MCF 10A (cell line): ENCODE data around the gene ACAP3. TPM values are rescaled to one million over a fixed set of nuclear protein-coding genes. Genes with fewer than 3 reads are reported as not detected.

Source experiments
- BruUV-seq: library from RNA; stranded (reverse); fragments of 400-500 nt; replicated peaks from 2 replicates; lab custom pipeline; 2021; lab: Mats Ljungman, UMichigan
- CTCF ChIA-PET: fragments of 300-600 bp; sonication (Branson Sonifier 250); formaldehyde crosslinking; extraction: SDS; loops from one replicate; lab custom pipeline; 2021; ENCODE audit warnings: antibody characterized with exemption, inconsistent platforms; lab: Yijun Ruan, JAX
- POLR2A ChIA-PET: fragments of 300-600, 350-650 bp; sonication (Branson Sonifier 250); formaldehyde crosslinking; extraction: SDS; loops from one replicate; lab custom pipeline; 2020; ENCODE audit warnings: antibody characterized with exemption, inconsistent platforms; lab: Yijun Ruan, JAX
- DNase-seq: peaks from one replicate; pipeline ENCODE4 v3.0.0-alpha.2; 2018; ENCODE audit not compliant: unreplicated experiment
- H3K27ac Mint-ChIP-seq: one replicate; pipeline ENCODE4 v1.8.0; 2022; ENCODE audit warnings: mild to moderate bottlenecking, low read depth, mixed read lengths; ENCODE audit not compliant: unreplicated experiment
- H3K27me3 Mint-ChIP-seq: one replicate; pipeline ENCODE4 v1.8.0; 2022; ENCODE audit warnings: mixed read lengths; ENCODE audit not compliant: insufficient read depth, unreplicated experiment
- H3K36me3 Mint-ChIP-seq: one replicate; pipeline ENCODE4 v1.8.0; 2022; ENCODE audit warnings: mild to moderate bottlenecking, moderate library complexity, mixed read lengths; ENCODE audit not compliant: insufficient read depth, unreplicated experiment
- H3K4me1 Mint-ChIP-seq: one replicate; pipeline ENCODE4 v1.8.0; 2022; ENCODE audit warnings: mixed read lengths; ENCODE audit not compliant: insufficient read depth, unreplicated experiment
- H3K4me3 Mint-ChIP-seq: one replicate; pipeline ENCODE4 v1.8.0; 2022; ENCODE audit warnings: mild to moderate bottlenecking, moderate library complexity, mixed read lengths; ENCODE audit not compliant: unreplicated experiment
- H3K9me3 Mint-ChIP-seq: one replicate; pipeline ENCODE4 v1.8.0; 2022; ENCODE audit warnings: mixed read lengths; ENCODE audit not compliant: unreplicated experiment
- CTCF ChIP-seq: fragments of 200-600 bp; IDR thresholded peaks from one replicate; pipeline ENCODE4 v1.8.0; 2022; ENCODE audit warnings: antibody characterized with exemption, mild to moderate bottlenecking; ENCODE audit not compliant: unreplicated experiment
- intact Hi-C: fragments of 100-400 bp; cut with micrococcal nuclease; formaldehyde crosslinking; loops from 2 replicates; pipeline ENCODE4 v1.14.1; 2022
- total RNA-seq: library from RNA; stranded (reverse); gene quantifications from 2 replicates; pipeline ENCODE4 v1.2.3, GENCODE V29; 2022

Gene ACAP3
- total RNA-seq, 1 experiment from 2014 or later = 33.5 TPM

- no TSS peak for BruUV-seq
- Mint-ChIP-seq H3K27ac (no peak overlapping the region), H3K4me1 (peaks cover under 1% of the 10 kb centered on the region), H3K9me3 (no peaks in the 10 kb centered on the region), H3K36me3 (peaks cover 5% of the 10 kb centered on the region), H3K27me3 (no peaks in the 10 kb centered on the region), H3K4me3 (no peak overlapping the region)
- ChIA-PET CTCF (no interaction called here), POLR2A (interaction anchor here (0.8 kb wide), 1 partner anchor 23 kb away, joined by 3 read pairs; no protein-coding TSS in a partner anchor)
- no peak for TF ChIP-seq CTCF
- no peak for DNase-seq
- intact Hi-C loops = no loop called here
These were observed 47.7 kb upstream of the ACAP3 start for GRCh38 chr1:1355416-1355815.

GRCh38 chr1:1354271-1355247 is 46.8 kb upstream of the ACAP3 start:
- no peak overlapping the region for H3K27ac Mint-ChIP-seq
- H3K36me3 Mint-ChIP-seq = peaks cover 5% of the 10 kb centered on the region
- no peaks in the 10 kb centered on the region for H3K9me3 Mint-ChIP-seq
- no peak overlapping the region for H3K4me3 Mint-ChIP-seq
- CTCF ChIA-PET = interaction anchor here (1.5 kb wide), 1 partner anchor 17 kb away, joined by 9 read pairs; no protein-coding TSS in a partner anchor
- POLR2A ChIA-PET = no interaction called here
- DNase-seq = no peak
- BruUV-seq = no TSS peak
- no peak for TF ChIP-seq CTCF
- no peaks in the 10 kb centered on the region for H3K27me3 Mint-ChIP-seq
- H3K4me1 Mint-ChIP-seq = no peaks in the 10 kb centered on the region
- intact Hi-C loops = no loop called here

- POLR2A ChIA-PET = interaction anchor here (1.3 to 2.0 kb wide), 2 partner anchors 18 to 21 kb away, joined by 4 to 7 read pairs; partner anchors contain the start of gene AURKAIP1
- Mint-ChIP-seq H3K9me3 (no peaks in the 10 kb centered on the region), H3K36me3 (peaks cover 5% of the 10 kb centered on the region), H3K27ac (no peak overlapping the region), H3K27me3 (no peaks in the 10 kb centered on the region), H3K4me1 (no peaks in the 10 kb centered on the region), H3K4me3 (no peak overlapping the region)
- no peak for DNase-seq
- CTCF ChIA-PET = interaction anchor here (1.5 kb wide), 1 partner anchor 18 kb away, joined by 9 read pairs; no protein-coding TSS in a partner anchor
- BruUV-seq = no TSS peak
- intact Hi-C loops = no loop called here
- no peak for TF ChIP-seq CTCF
These were observed 45.8 kb upstream of the ACAP3 start for GRCh38 chr1:1353389-1354151.
